Mononuclear cell (primary cell): Measurements from ENCODE around the gene ROS1. TPM values are rescaled to one million over a fixed set of nuclear protein-coding genes. Genes with fewer than 3 reads are reported as not detected.
"Not testable (repeated sequence)": the region's sequence is repeated elsewhere in the genome, so short reads cannot be mapped to it uniquely, and the experiment has no call there.

Source experiments
- H3K27me3 ChIP-seq: 2 replicates; pipeline ENCODE4 v1.6.0; 2011; ENCODE audit warnings: low read length, control low read depth; ENCODE audit not compliant: insufficient read depth
- H3K4me1 ChIP-seq: 2 replicates; pipeline ENCODE4 v1.5.1; 2011; ENCODE audit warnings: mild to moderate bottlenecking, low read length, control low read depth; ENCODE audit not compliant: insufficient read depth
- H3K4me3 ChIP-seq: 2 replicates; pipeline ENCODE4 v1.5.1; 2011; ENCODE audit warnings: mild to moderate bottlenecking, low read length, moderate library complexity
- H3K9me3 ChIP-seq: 2 replicates; pipeline ENCODE4 v1.5.1; 2011; ENCODE audit warnings: low read depth, mild to moderate bottlenecking, control low read depth, low read length
- total RNA-seq: library from RNA; depleted of rRNA; stranded (reverse); fragments of >200 nt; gene quantifications from one replicate; pipeline ENCODE4 v1.2.3, GENCODE V29; 2012

Gene ROS1
- total RNA-seq, 1 donor: not detected

- H3K9me3 ChIP-seq: no peaks in the 10 kb centered on the region
- no peaks in the 10 kb centered on the region for H3K4me1 ChIP-seq
- no peak overlapping the region for H3K4me3 ChIP-seq
- no peaks in the 10 kb centered on the region for H3K27me3 ChIP-seq
Observed at GRCh38 chr6:117375446-117375845, 50.3 kb downstream of the ROS1 start.

- Histone ChIP-seq H3K27me3 (no peaks in the 10 kb centered on the region), H3K9me3 (no peaks in the 10 kb centered on the region), H3K4me1 (no peaks in the 10 kb centered on the region), H3K4me3 (no peak overlapping the region)
Observed at GRCh38 chr6:117373211-117373813, 52.4 kb downstream of the ROS1 start.

- H3K9me3 ChIP-seq, H3K4me3 ChIP-seq, H3K4me1 ChIP-seq, H3K27me3 ChIP-seq: not testable (repeated sequence)
Observed at GRCh38 chr6:117372289-117372688, 53.5 kb downstream of the ROS1 start.

- no peaks in the 10 kb centered on the region for H3K27me3 ChIP-seq
Observed at GRCh38 chr6:117371492-117371891, 54.2 kb downstream of the ROS1 start.

GRCh38 chr6:117359581-117359980, 66.2 kb downstream of the ROS1 start:
- Histone ChIP-seq H3K4me3 (no peak overlapping the region), H3K4me1 (no peaks in the 10 kb centered on the region), H3K27me3 (no peaks in the 10 kb centered on the region), H3K9me3 (no peaks in the 10 kb centered on the region)

More at GRCh38 chr6:117371492-117371891, 54.2 kb downstream of the ROS1 start:
- H3K4me1 ChIP-seq: no peaks in the 10 kb centered on the region
- no peaks in the 10 kb centered on the region for H3K9me3 ChIP-seq
- H3K4me3 ChIP-seq: no peak overlapping the region

GRCh38 chr6:117354671-117355070, 71.1 kb downstream of the ROS1 start:
- Histone ChIP-seq H3K4me3 (no peak overlapping the region), H3K4me1 (no peaks in the 10 kb centered on the region), H3K9me3 (no peaks in the 10 kb centered on the region), H3K27me3 (peaks cover 4% of the 10 kb centered on the region)

- Histone ChIP-seq H3K9me3 (no peaks in the 10 kb centered on the region), H3K27me3 (peaks cover 4% of the 10 kb centered on the region), H3K4me3 (no peak overlapping the region), H3K4me1 (no peaks in the 10 kb centered on the region)
Observed at GRCh38 chr6:117352466-117353081, 73.2 kb downstream of the ROS1 start.

GRCh38 chr6:117351521-117351920, 74.2 kb downstream of the ROS1 start:
- H3K27me3 ChIP-seq: peaks cover 4% of the 10 kb centered on the region
- H3K4me1 ChIP-seq: no peaks in the 10 kb centered on the region
- H3K4me3 ChIP-seq: no peak overlapping the region
- no peaks in the 10 kb centered on the region for H3K9me3 ChIP-seq

GRCh38 chr6:117346142-117346930, 79.4 kb downstream of the ROS1 start:
- Histone ChIP-seq H3K27me3 (no peaks in the 10 kb centered on the region), H3K4me3 (no peak overlapping the region), H3K9me3 (no peaks in the 10 kb centered on the region), H3K4me1 (no peaks in the 10 kb centered on the region)

GRCh38 chr6:117345292-117345610, 80.5 kb downstream of the ROS1 start:
- Histone ChIP-seq H3K4me3 (no peak overlapping the region), H3K4me1 (no peaks in the 10 kb centered on the region), H3K9me3 (no peaks in the 10 kb centered on the region), H3K27me3 (no peaks in the 10 kb centered on the region)

- Histone ChIP-seq H3K4me1 (no peaks in the 10 kb centered on the region), H3K27me3 (no peaks in the 10 kb centered on the region), H3K4me3 (no peak overlapping the region), H3K9me3 (no peaks in the 10 kb centered on the region)
Observed at GRCh38 chr6:117344444-117345291, 81.1 kb downstream of the ROS1 start.

- Histone ChIP-seq H3K4me3 (no peak overlapping the region), H3K27me3 (peaks cover 5% of the 10 kb centered on the region), H3K4me1 (no peaks in the 10 kb centered on the region), H3K9me3 (no peaks in the 10 kb centered on the region)
Observed at GRCh38 chr6:117338567-117338966, 87.2 kb downstream of the ROS1 start.

GRCh38 chr6:117329926-117330325, 95.8 kb downstream of the ROS1 start:
- H3K4me1 ChIP-seq: no peaks in the 10 kb centered on the region
- no peaks in the 10 kb centered on the region for H3K27me3 ChIP-seq
- H3K9me3 ChIP-seq: no peaks in the 10 kb centered on the region
- H3K4me3 ChIP-seq: no peak overlapping the region

GRCh38 chr6:117328500-117328899, 97.2 kb downstream of the ROS1 start:
- Histone ChIP-seq H3K4me3 (no peak overlapping the region), H3K27me3 (no peaks in the 10 kb centered on the region), H3K4me1 (no peaks in the 10 kb centered on the region), H3K9me3 (no peaks in the 10 kb centered on the region)

- Histone ChIP-seq H3K4me1 (no peaks in the 10 kb centered on the region), H3K4me3 (no peak overlapping the region), H3K27me3 (no peaks in the 10 kb centered on the region), H3K9me3 (no peaks in the 10 kb centered on the region)
Observed at GRCh38 chr6:117328005-117328389, 97.7 kb downstream of the ROS1 start.
